Stimulated activated naive CD8-positive, alpha-beta T cell treated with anti-CD3 and anti-CD28 coated beads, Interleukin-15, Interleukin-2, amounts not matched to agents 100 U/mL and 50 U/mL, for 24 hours (primary cell): ENCODE results near the gene UGT8.

Experiments used
- ATAC-seq: fragments of 150-1000 bp; cut with Tn5 transposase; one replicate; pipeline ENCODE4 v1.10.0; 2021
- DNase-seq: peaks from one replicate; pipeline ENCODE4 v3.0.0; 2021

Gene UGT8

GRCh38 chr4:114691865-114692264 lies 93.3 kb downstream of the UGT8 start:
- DNase-seq (no peak), ATAC-seq (no peak)

GRCh38 chr4:114692958-114693357 lies 94.4 kb downstream of the UGT8 start:
- DNase-seq (no peak), ATAC-seq (no peak)

- ATAC-seq (no peak), DNase-seq (no peak)
Observed at GRCh38 chr4:114694770-114695169, 96.2 kb downstream of the UGT8 start.

- ATAC-seq (no peak), DNase-seq (no peak)
Observed at GRCh38 chr4:114698231-114698630, 99.6 kb downstream of the UGT8 start.

- ATAC-seq: no peak
Observed at GRCh38 chr4:114701491-114701890, 102.9 kb downstream of the UGT8 start.

GRCh38 chr4:114717432-114717831 lies 118.8 kb downstream of the UGT8 start:
- ATAC-seq (no peak), DNase-seq (no peak)

More at GRCh38 chr4:114701491-114701890, 102.9 kb downstream of the UGT8 start:
- no peak for DNase-seq

GRCh38 chr4:114725066-114725465 lies 126.5 kb downstream of the UGT8 start:
- no peak for DNase-seq
- no peak for ATAC-seq

- ATAC-seq: no peak
- no peak for DNase-seq
Observed at GRCh38 chr4:114727461-114727860, 128.9 kb downstream of the UGT8 start.
